Karpas-422 (cell line): ENCODE data around the gene UBE2L5. TPM values are rescaled to one million over a fixed set of nuclear protein-coding genes. Genes with fewer than 3 reads are reported as not detected.

ENCODE experiments used
- total RNA-seq: library from RNA; depleted of rRNA; stranded (reverse); fragments of >200 nt; shearing (Covaris generic); gene quantifications from 2 replicates; pipeline ENCODE4 v1.2.3, GENCODE V29; 2014; ENCODE audit warnings: low replicate concordance; rRNA removed

UBE2L5 gene
- total RNA-seq, 1 experiment from 2014 or later, result not detected

Other genes with a start within 250 kb of the UBE2L5 start
- 13.4 and 35.6 TPM in 2 replicates for gene KATNAL1, start 114.9 kb upstream of the UBE2L5 start, total RNA-seq
- 660 and 748 TPM in 2 replicates for gene HMGB1, start 43.4 kb downstream of the UBE2L5 start, total RNA-seq
- 12.8 and 18.4 TPM in 2 replicates for gene USPL1, start 195.4 kb downstream of the UBE2L5 start, total RNA-seq